Rectal smooth muscle tissue (tissue), 1 donor: ENCODE data around the gene KIF3B.
A peak's percentile ranks its signal among the peaks of the same experiment; 100 is the strongest.
"Not testable (repeated sequence)": the region's sequence is repeated elsewhere in the genome, so short reads cannot be mapped to it uniquely, and the experiment has no call there.

Experiments
- H3K27ac ChIP-seq: one replicate; pipeline ENCODE4 v1.7.0; 2013; ENCODE audit warnings: low read depth, low read length, inconsistent platforms
- H3K27me3 ChIP-seq: one replicate; pipeline ENCODE4 v1.7.0; 2013; ENCODE audit warnings: low read length; ENCODE audit not compliant: control insufficient read depth, insufficient read depth
- H3K36me3 ChIP-seq: one replicate; pipeline ENCODE4 v1.7.0; 2013; ENCODE audit warnings: low read length; ENCODE audit not compliant: control insufficient read depth, insufficient read depth
- H3K4me1 ChIP-seq: one replicate; pipeline ENCODE4 v1.7.0; 2013; ENCODE audit warnings: low read length; ENCODE audit not compliant: control insufficient read depth, insufficient read depth
- H3K4me3 ChIP-seq: one replicate; pipeline ENCODE4 v1.7.0; 2013; ENCODE audit warnings: low read length
- H3K9ac ChIP-seq: one replicate; pipeline ENCODE4 v1.7.0; 2013; ENCODE audit warnings: low read length

Gene KIF3B

GRCh38 chr20:32260973-32261372 lies 16.5 kb upstream of the KIF3B start:
- not testable (repeated sequence) for H3K27me3 ChIP-seq, H3K9ac ChIP-seq, H3K36me3 ChIP-seq, H3K27ac ChIP-seq, H3K4me3 ChIP-seq, H3K4me1 ChIP-seq

GRCh38 chr20:32261644-32262043 lies 15.8 kb upstream of the KIF3B start:
- Histone ChIP-seq H3K4me3 (no peak overlapping the region), H3K36me3 (no peaks in the 10 kb centered on the region), H3K4me1 (no peaks in the 10 kb centered on the region), H3K27me3 (no peaks in the 10 kb centered on the region), H3K9ac (no peak overlapping the region), H3K27ac (no peak overlapping the region)

- Histone ChIP-seq H3K4me3 (no peak overlapping the region), H3K27me3 (no peaks in the 10 kb centered on the region), H3K36me3 (no peaks in the 10 kb centered on the region), H3K4me1 (no peaks in the 10 kb centered on the region), H3K9ac (no peak overlapping the region), H3K27ac (no peak overlapping the region)
Observed at GRCh38 chr20:32263398-32263954, 14.0 kb upstream of the KIF3B start.

GRCh38 chr20:32271620-32272019 lies 5.8 kb upstream of the KIF3B start:
- H3K27me3 ChIP-seq: no peaks in the 10 kb centered on the region
- no peak overlapping the region for H3K4me3 ChIP-seq
- no peaks in the 10 kb centered on the region for H3K36me3 ChIP-seq
- no peak overlapping the region for H3K9ac ChIP-seq
- no peak overlapping the region for H3K27ac ChIP-seq
- no peaks in the 10 kb centered on the region for H3K4me1 ChIP-seq

- H3K9ac ChIP-seq: no peak overlapping the region
- no peak overlapping the region for H3K27ac ChIP-seq
- H3K4me3 ChIP-seq: no peak overlapping the region
- H3K4me1 ChIP-seq: peaks cover 4% of the 10 kb centered on the region
- H3K36me3 ChIP-seq: no peaks in the 10 kb centered on the region
- no peaks in the 10 kb centered on the region for H3K27me3 ChIP-seq
Observed at GRCh38 chr20:32274359-32274758, 3.1 kb upstream of the KIF3B start.

GRCh38 chr20:32275163-32275562 lies 2.3 kb upstream of the KIF3B start:
- H3K27ac ChIP-seq, H3K27me3 ChIP-seq, H3K36me3 ChIP-seq, H3K9ac ChIP-seq, H3K4me3 ChIP-seq, H3K4me1 ChIP-seq: not testable (repeated sequence)

- Histone ChIP-seq H3K4me1 (peaks cover 4% of the 10 kb centered on the region), H3K36me3 (no peaks in the 10 kb centered on the region), H3K27ac (peak overlapping the region; percentile 61), H3K9ac (peak overlapping the region; percentile 78), H3K27me3 (no peaks in the 10 kb centered on the region), H3K4me3 (peak overlapping the region; percentile 96)
Observed at GRCh38 chr20:32278199-32278643, 770 bp downstream of the KIF3B start.

GRCh38 chr20:32281711-32282110 lies 4.3 kb downstream of the KIF3B start:
- Histone ChIP-seq H3K9ac (no peak overlapping the region), H3K27ac (no peak overlapping the region)

GRCh38 chr20:32282461-32282860 lies 5.0 kb downstream of the KIF3B start:
- H3K36me3 ChIP-seq: no peaks in the 10 kb centered on the region
- H3K4me3 ChIP-seq: no peak overlapping the region
- H3K9ac ChIP-seq: no peak overlapping the region
- peaks cover 8% of the 10 kb centered on the region for H3K4me1 ChIP-seq
- no peak overlapping the region for H3K27ac ChIP-seq
- no peaks in the 10 kb centered on the region for H3K27me3 ChIP-seq

More at GRCh38 chr20:32281711-32282110, 4.3 kb downstream of the KIF3B start:
- peaks cover 8% of the 10 kb centered on the region for H3K4me1 ChIP-seq
- no peaks in the 10 kb centered on the region for H3K27me3 ChIP-seq
- no peaks in the 10 kb centered on the region for H3K36me3 ChIP-seq
- no peak overlapping the region for H3K4me3 ChIP-seq

- H3K27ac ChIP-seq: no peak overlapping the region
- no peak overlapping the region for H3K9ac ChIP-seq
- peaks cover 2% of the 10 kb centered on the region for H3K36me3 ChIP-seq
- H3K4me3 ChIP-seq: no peak overlapping the region
- H3K27me3 ChIP-seq: no peaks in the 10 kb centered on the region
- H3K4me1 ChIP-seq: peaks cover 3% of the 10 kb centered on the region
Observed at GRCh38 chr20:32285082-32285620, 7.7 kb downstream of the KIF3B start.

- Histone ChIP-seq H3K4me3 (no peak overlapping the region), H3K9ac (no peak overlapping the region), H3K4me1 (peaks cover 3% of the 10 kb centered on the region), H3K36me3 (peaks cover 2% of the 10 kb centered on the region), H3K27ac (no peak overlapping the region), H3K27me3 (no peaks in the 10 kb centered on the region)
Observed at GRCh38 chr20:32285621-32286371, 8.3 kb downstream of the KIF3B start.

- Histone ChIP-seq H3K27me3 (no peaks in the 10 kb centered on the region), H3K9ac (no peak overlapping the region), H3K4me1 (peaks cover 3% of the 10 kb centered on the region), H3K36me3 (peaks cover 2% of the 10 kb centered on the region), H3K27ac (no peak overlapping the region), H3K4me3 (no peak overlapping the region)
Observed at GRCh38 chr20:32287231-32287638, 9.8 kb downstream of the KIF3B start.
